Testis (tissue), 3 donors: ENCODE data around the gene RAB27A. TPM values are rescaled to one million over a fixed set of nuclear protein-coding genes. Genes with fewer than 3 reads are reported as not detected.
A peak's percentile ranks its signal among the peaks of the same experiment; 100 is the strongest.
"Not testable (repeated sequence)": the region's sequence is repeated elsewhere in the genome, so short reads cannot be mapped to it uniquely, and the experiment has no call there.

Source experiments
- DNase-seq: peaks from one replicate; pipeline ENCODE4 v3.0.0-alpha.2; 2019
- H3K27ac ChIP-seq, 2 donors: fragments of 200-600 bp; sonication (generic); one replicate each; pipeline ENCODE4 v1.5.1; 2019
- H3K27me3 ChIP-seq: fragments of 200-600 bp; sonication (generic); one replicate; pipeline ENCODE4 v1.5.1; 2019
- H3K36me3 ChIP-seq: fragments of 200-600 bp; sonication (generic); one replicate; pipeline ENCODE4 v1.5.1; 2017; ENCODE audit warnings: low read depth; ENCODE audit errors: missing control alignments
- H3K4me1 ChIP-seq: fragments of 200-600 bp; sonication (generic); one replicate; pipeline ENCODE4 v1.5.1; 2019
- H3K4me3 ChIP-seq, 2 donors: fragments of 200-600 bp; sonication (generic); one replicate each; pipeline ENCODE4 v1.5.1; 2017 to 2019
- H3K9me3 ChIP-seq: fragments of 200-600 bp; sonication (generic); one replicate; pipeline ENCODE4 v1.5.1; 2017
- CTCF ChIP-seq, 3 experiments: fragments of 450-650 bp in 2 of 3; fragments of 200-600 bp in 1 of 3; sonication (generic) in 1 of 3; IDR thresholded peaks; one replicate each; pipeline ENCODE4 v1.5.1; 2016 to 2019; ENCODE audit warnings: antibody characterized with exemption in 3 of 3, mild to moderate bottlenecking in 2 of 3, moderate library complexity in 1 of 3
- POLR2A ChIP-seq: fragments of 450-650 bp; IDR thresholded peaks from one replicate; pipeline ENCODE4 v1.6.1; 2017; ENCODE audit warnings: antibody characterized with exemption, mild to moderate bottlenecking, moderate library complexity
- WGBS, 2 donors: methylation state at CpG; one replicate each; pipeline ENCODE4 v1.1.5; 2018; 5-methylcytosine and 5-hydroxymethylcytosine counted together
- intact Hi-C: fragments of 100-400 bp; cut with DNase I; formaldehyde crosslinking; loops from one replicate; pipeline ENCODE4 v1.15.1; 2023; ENCODE audit warnings: low total_unique reads
- polyA plus RNA-seq: library from polyadenylated mRNA; stranded (reverse); fragments of 350-450 nt; fragmentation: Illumina TruSeq; extraction: RNeasy Lipid Tissue Mini Kit (QIAGEN cat#74804); gene quantifications from one replicate; pipeline ENCODE4 v1.2.3, GENCODE V29; 2014; ENCODE audit warnings: low read depth, low replicate concordance; ENCODE audit not compliant: insufficient read depth
- total RNA-seq, 2 donors: library from RNA; depleted of rRNA; stranded (reverse); fragments of >200 nt; gene quantifications; one replicate each; pipeline ENCODE4 v1.2.3, GENCODE V29; 2016

The RAB27A gene
- total and polyA plus RNA-seq, 3 donors from 2014 or later, result 13.1 to 19.2 (median 13.7) TPM

GRCh38 chr15:55318588-55319494 lies 29.2 kb upstream of the RAB27A start, which contains the start of the genes PIGB and PIGBOS1:
Gene PIGB (plus strand): TSS chr15:55319222. CDS start chr15:55319251, 29 bp downstream.
Gene PIGBOS1 (minus strand): TSS chr15:55319123. CDS start chr15:55317792, 1,331 bp downstream.
- Histone ChIP-seq H3K4me3 (peak within 1 kb of the TSS; percentile 70 to 87), H3K9me3 (no peaks in the 10 kb centered on the region), H3K27me3 (no peaks in the 10 kb centered on the region), H3K27ac (peak within 1 kb of the TSS; percentile 92 to 93), H3K36me3 (no peaks in the 10 kb centered on the region), H3K4me1 (peaks cover 28% of the 10 kb centered on the region)
- TF ChIP-seq POLR2A, result peak; percentile 5
- peak in 1 of 3 experiments; percentile 16 for TF ChIP-seq CTCF (IDR thresholded peaks at IDR 0.05)
- 1% methylated on average over 37 to 49 of the region's 49 CpGs for WGBS, 2 donors
- peak; percentile 92 for DNase-seq
- intact Hi-C loops, result no loop called here

DNA sequence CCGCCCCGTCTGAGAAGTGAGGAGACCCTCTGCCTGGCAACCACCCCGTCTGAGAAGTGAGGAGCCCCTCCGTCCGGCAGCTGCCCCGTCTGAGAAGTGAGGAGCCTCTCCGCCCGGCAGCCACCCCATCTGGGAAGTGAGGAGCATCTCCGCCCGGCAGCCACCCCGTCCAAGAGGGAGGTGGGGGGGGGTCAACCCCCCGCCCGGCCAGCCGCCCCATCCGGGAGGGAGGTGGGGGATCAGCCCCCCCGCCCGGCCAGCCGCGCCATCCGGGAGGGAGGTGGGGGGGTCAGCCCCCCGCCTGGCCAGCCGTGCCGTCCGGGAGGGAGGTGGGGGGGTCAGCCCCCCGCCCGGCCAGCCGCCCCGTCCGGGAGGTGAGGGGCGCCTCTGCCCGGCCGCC lies 13.2 kb upstream of the RAB27A start:
- DNase-seq, H3K4me1 ChIP-seq, H3K4me3 ChIP-seq, H3K27me3 ChIP-seq, H3K27ac ChIP-seq, H3K36me3 ChIP-seq, H3K9me3 ChIP-seq, intact Hi-C loops: not testable (repeated sequence)
- no CpG with 5 or more reads among the region's 32 CpGs for WGBS, 2 donors

- no peaks in the 10 kb centered on the region for H3K27me3 ChIP-seq
- no peak for TF ChIP-seq CTCF (IDR thresholded peaks at IDR 0.05)
- no peak for TF ChIP-seq POLR2A
- DNase-seq, result no peak
- H3K27ac ChIP-seq, result no peak overlapping the region
- H3K9me3 ChIP-seq, result no peaks in the 10 kb centered on the region
- intact Hi-C loops, result no loop called here
- H3K4me3 ChIP-seq, result no peak overlapping the region
- H3K4me1 ChIP-seq, result no peaks in the 10 kb centered on the region
- no peaks in the 10 kb centered on the region for H3K36me3 ChIP-seq
Measured at GRCh38 chr15:55297315-55297714, 7.7 kb upstream of the RAB27A start.

GRCh38 chr15:55290528-55291057 lies 980 bp upstream of the RAB27A start:
- 15 to 20% methylated on average over 13 to 17 of the region's 17 CpGs for WGBS, 2 donors
- Histone ChIP-seq H3K4me1 (peaks cover 3% of the 10 kb centered on the region), H3K27me3 (no peaks in the 10 kb centered on the region), H3K27ac (peak overlapping the region; percentile 83 to 93), H3K4me3 (peak overlapping the region; percentile 84 to 85), H3K36me3 (no peaks in the 10 kb centered on the region), H3K9me3 (no peaks in the 10 kb centered on the region)
- intact Hi-C loops, result loop anchor here (5.0 kb wide), 1 partner anchor 73 kb away; no protein-coding TSS in a partner anchor
- TF ChIP-seq CTCF (IDR thresholded peaks at IDR 0.05), result peak; percentile 63 to 76 (median 73)
- TF ChIP-seq POLR2A, result no peak
- DNase-seq, result peak; percentile 89

DNA sequence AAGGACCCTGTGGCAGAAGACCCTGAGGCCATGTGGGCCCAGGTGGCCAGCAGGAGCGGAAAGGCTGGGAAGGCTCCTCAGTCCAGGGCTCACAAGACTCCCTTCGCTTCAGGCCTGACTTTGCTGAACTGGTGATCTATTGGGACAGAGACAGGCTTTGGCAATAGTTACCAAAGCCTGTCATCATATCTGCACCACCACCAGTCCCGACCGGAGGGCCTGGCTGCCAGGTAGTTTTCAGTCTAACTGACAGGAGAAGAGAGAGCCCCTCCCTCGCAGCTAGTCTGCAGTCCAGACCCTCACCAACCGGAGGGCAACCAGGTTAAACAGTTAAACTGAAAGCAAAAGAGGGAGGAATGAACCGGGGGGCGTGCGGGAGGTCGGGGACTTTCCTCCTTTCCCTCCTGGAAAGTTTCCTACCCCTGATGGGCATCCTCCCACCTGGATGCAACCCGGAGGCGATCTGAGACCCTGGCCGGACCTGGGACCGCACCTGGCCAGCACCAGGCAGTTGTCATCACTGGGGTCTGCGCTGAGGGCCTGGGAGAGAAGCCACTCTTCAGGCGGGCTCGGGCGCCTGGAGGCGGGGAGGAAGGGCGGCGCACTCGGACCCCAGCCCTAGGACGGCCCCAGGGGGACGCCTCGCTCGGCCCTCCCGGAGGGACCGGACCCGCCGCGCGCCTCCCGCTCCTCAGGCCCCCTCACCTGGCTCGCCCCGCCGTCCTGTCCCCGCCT lies 435 bp downstream of the RAB27A start:
- 2 to 3% methylated on average over 12 to 15 of the region's 37 CpGs for WGBS, 2 donors
- Histone ChIP-seq H3K36me3 (no peaks in the 10 kb centered on the region), H3K4me1 (peaks cover 3% of the 10 kb centered on the region), H3K27me3 (no peaks in the 10 kb centered on the region), H3K27ac (peak overlapping the region; percentile 83 to 93), H3K9me3 (no peaks in the 10 kb centered on the region), H3K4me3 (peak overlapping the region; percentile 84 to 85)
- intact Hi-C loops, result no loop called here
- TF ChIP-seq CTCF (IDR thresholded peaks at IDR 0.05) (no peak), POLR2A (no peak)
- peak; percentile 41 for DNase-seq
